RWPE2 (cell line): ENCODE measurements around the gene MDH1.

Experiments used
- ATAC-seq: fragments of 200-7000 bp; cut with Tn5 transposase; 3 replicates; pipeline ENCODE4 v1.9.1; 2021; ENCODE audit warnings: low read depth
- DNase-seq: peaks from one replicate; pipeline ENCODE4 v3.0.0-alpha.2; 2020; ENCODE audit warnings: low spot score
- H3K27ac ChIP-seq: fragments of 450-650 bp; 2 replicates; pipeline ENCODE4 v1.5.1; 2017; ENCODE audit warnings: mild to moderate bottlenecking; ENCODE audit not compliant: poor library complexity, severe bottlenecking
- H3K27me3 ChIP-seq: fragments of 250-450 bp; sonication (Bioruptor Pico); 2 replicates; pipeline ENCODE4 v1.5.1; 2021; ENCODE audit warnings: mild to moderate bottlenecking, moderate library complexity; ENCODE audit not compliant: insufficient read depth, poor library complexity, severe bottlenecking
- H3K36me3 ChIP-seq: fragments of 250-450 bp; sonication (Bioruptor Pico); 2 replicates; pipeline ENCODE4 v1.5.1; 2020; ENCODE audit warnings: low read depth, mild to moderate bottlenecking, moderate library complexity
- H3K4me1 ChIP-seq: fragments of 250-450 bp; sonication (Bioruptor Pico); 2 replicates; pipeline ENCODE4 v1.5.1; 2021; ENCODE audit warnings: mild to moderate bottlenecking, moderate library complexity; ENCODE audit not compliant: insufficient read depth, poor library complexity, severe bottlenecking
- H3K4me3 ChIP-seq: fragments of 250-450 bp; sonication (Bioruptor Pico); 2 replicates; pipeline ENCODE4 v1.5.1; 2021; ENCODE audit warnings: mild to moderate bottlenecking, moderate library complexity; ENCODE audit not compliant: severe bottlenecking
- H3K9me3 ChIP-seq: fragments of 250-450 bp; sonication (Bioruptor Pico); 2 replicates; pipeline ENCODE4 v1.5.1; 2021; ENCODE audit warnings: mild to moderate bottlenecking, moderate library complexity; ENCODE audit not compliant: severe bottlenecking
- CTCF ChIP-seq: fragments of 450-650 bp; IDR thresholded peaks from one replicate; pipeline ENCODE4 v1.5.1; 2017; ENCODE audit warnings: mild to moderate bottlenecking, moderate library complexity; ENCODE audit not compliant: poor library complexity, severe bottlenecking

The MDH1 gene

GRCh38 chr2:63610525-63610924 is 21.8 kb downstream of the MDH1 start:
- Histone ChIP-seq H3K9me3 (no peaks in the 10 kb centered on the region), H3K4me1 (peaks cover 18% of the 10 kb centered on the region), H3K27me3 (no peaks in the 10 kb centered on the region), H3K27ac (no peak overlapping the region), H3K4me3 (no peak overlapping the region), H3K36me3 (peaks cover 18% of the 10 kb centered on the region)
- no peak for TF ChIP-seq CTCF
- DNase-seq (no peak), ATAC-seq (no peak)

- H3K4me1 ChIP-seq: peaks cover 31% of the 10 kb centered on the region
- H3K4me3 ChIP-seq: no peak overlapping the region
- peak overlapping the region; percentile 99 for H3K27ac ChIP-seq
- no peaks in the 10 kb centered on the region for H3K9me3 ChIP-seq
- no peak for ATAC-seq
- DNase-seq: no peak
- TF ChIP-seq CTCF: no peak
- H3K27me3 ChIP-seq: no peaks in the 10 kb centered on the region
- no peaks in the 10 kb centered on the region; the same call in 1 of the 2 replicates for H3K36me3 ChIP-seq
These were observed 24.7 kb downstream of the MDH1 start for GRCh38 chr2:63613391-63613901.

- Histone ChIP-seq H3K9me3 (no peaks in the 10 kb centered on the region), H3K27me3 (no peaks in the 10 kb centered on the region), H3K4me3 (peak overlapping the region; percentile 18), H3K27ac (peak overlapping the region; percentile 99), H3K4me1 (peaks cover 31% of the 10 kb centered on the region), H3K36me3 (no peaks in the 10 kb centered on the region)
- no peak for TF ChIP-seq CTCF
- peak; percentile 89 for ATAC-seq
- DNase-seq: no peak
These were observed 25.7 kb downstream of the MDH1 start for GRCh38 chr2:63614448-63614968.

- Histone ChIP-seq H3K36me3 (no peaks in the 10 kb centered on the region), H3K27ac (peak overlapping the region; percentile 99), H3K4me3 (peak overlapping the region; percentile 18), H3K4me1 (peaks cover 31% of the 10 kb centered on the region), H3K9me3 (no peaks in the 10 kb centered on the region), H3K27me3 (no peaks in the 10 kb centered on the region)
- peak; percentile 49 for DNase-seq
- ATAC-seq: peak; percentile 89
- no peak for TF ChIP-seq CTCF
These were observed 26.5 kb downstream of the MDH1 start for GRCh38 chr2:63614983-63615945.
